SJSA1 (cell line): ENCODE results near the gene MAPK9. TPM values are rescaled to one million over a fixed set of nuclear protein-coding genes. Genes with fewer than 3 reads are reported as not detected.

Source experiments
- DNase-seq, 2 experiments: peaks; one replicate each; pipeline ENCODE4 v3.0.0-alpha.2; 2015 to 2020; ENCODE audit warnings: low spot score in 2 of 2, low read depth in 1 of 2
- H3K27ac ChIP-seq: fragments of 250-450 bp; sonication (Bioruptor Pico); 2 replicates; pipeline ENCODE4 v1.5.1; 2020; ENCODE audit warnings: mild to moderate bottlenecking, moderate library complexity
- H3K27me3 ChIP-seq: fragments of 250-450 bp; sonication (Bioruptor Pico); replicated peaks from 2 replicates; pipeline ENCODE4 v1.5.1; 2020; ENCODE audit warnings: mild to moderate bottlenecking, moderate library complexity
- H3K36me3 ChIP-seq: fragments of 250-450 bp; sonication (Bioruptor Pico); 2 replicates; pipeline ENCODE4 v1.5.1; 2020; ENCODE audit warnings: mild to moderate bottlenecking
- H3K4me1 ChIP-seq: fragments of 250-450 bp; sonication (Bioruptor Pico); replicated peaks from 2 replicates; pipeline ENCODE4 v1.6.1; 2021; ENCODE audit warnings: mild to moderate bottlenecking
- H3K4me3 ChIP-seq: fragments of 250-450 bp; sonication (Bioruptor Pico); 2 replicates; pipeline ENCODE4 v1.5.1; 2020; ENCODE audit warnings: mild to moderate bottlenecking
- H3K9me3 ChIP-seq: fragments of 250-450 bp; sonication (Bioruptor Pico); replicated peaks from 2 replicates; pipeline ENCODE4 v1.5.1; 2020; ENCODE audit warnings: mild to moderate bottlenecking
- total RNA-seq: library from RNA; depleted of rRNA; stranded (reverse); fragments of >200 nt; shearing (Covaris generic); gene quantifications from 2 replicates; pipeline ENCODE4 v1.2.3, GENCODE V29; 2014

MAPK9 gene
- total RNA-seq, 1 experiment from 2014 or later: 82.1 TPM

DNA sequence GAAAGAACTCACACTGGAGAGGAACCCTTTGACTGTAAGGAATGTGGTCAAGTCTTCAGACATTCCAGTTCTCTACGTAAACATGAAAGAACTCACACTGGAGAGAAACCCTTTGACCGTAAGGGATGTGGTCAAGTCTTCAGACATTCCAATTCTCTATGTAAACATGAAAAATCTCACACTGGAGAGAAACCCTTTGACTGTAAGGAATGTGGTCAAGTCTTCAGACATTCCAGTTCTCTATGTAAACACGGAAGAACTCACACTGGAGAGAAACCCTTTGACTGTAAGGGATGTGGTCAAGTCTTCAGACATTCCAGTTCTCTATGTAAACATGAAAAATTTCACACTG, 32.6 kb downstream of the MAPK9 start:
- H3K36me3 ChIP-seq: peaks cover 83% of the 10 kb centered on the region
- peaks cover 60% of the 10 kb centered on the region for H3K9me3 ChIP-seq
- no peak overlapping the region for H3K27ac ChIP-seq
- H3K4me1 ChIP-seq: no peaks in the 10 kb centered on the region
- DNase-seq: peak in 1 of 2 experiments; percentile 25
- no peaks in the 10 kb centered on the region for H3K27me3 ChIP-seq
- no peak overlapping the region for H3K4me3 ChIP-seq

- no peaks in the 10 kb centered on the region for H3K27me3 ChIP-seq
- no peak overlapping the region for H3K27ac ChIP-seq
- peaks cover 78% of the 10 kb centered on the region for H3K36me3 ChIP-seq
- H3K9me3 ChIP-seq: peaks cover 58% of the 10 kb centered on the region
- H3K4me3 ChIP-seq: no peak overlapping the region
- no peak for DNase-seq
- H3K4me1 ChIP-seq: no peaks in the 10 kb centered on the region
Measured at GRCh38 chr5:180253036-180253824, 38.7 kb downstream of the MAPK9 start.

DNA sequence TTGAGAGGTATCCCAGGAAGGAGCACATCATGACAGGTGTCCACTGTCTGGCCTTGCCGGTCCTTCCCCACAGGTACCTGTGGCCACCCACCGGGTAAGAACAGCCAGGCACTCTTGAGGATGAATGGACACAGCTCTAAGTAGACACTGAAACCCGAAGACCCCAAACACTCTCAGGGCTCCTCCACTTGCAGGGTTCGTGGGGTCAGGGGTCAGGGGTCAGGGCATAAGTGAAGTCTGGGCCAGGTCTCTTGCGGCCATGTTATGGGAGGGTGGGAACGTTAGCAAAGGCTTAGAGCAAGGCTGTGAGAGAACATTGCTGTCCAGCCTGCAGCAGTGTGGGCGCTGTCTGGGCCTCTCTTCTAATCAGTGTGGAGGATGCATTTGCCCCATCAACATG, 40.0 kb downstream of the MAPK9 start:
- Histone ChIP-seq H3K9me3 (peaks cover 51% of the 10 kb centered on the region), H3K4me3 (no peak overlapping the region), H3K36me3 (peaks cover 78% of the 10 kb centered on the region), H3K27me3 (no peaks in the 10 kb centered on the region), H3K27ac (no peak overlapping the region), H3K4me1 (no peaks in the 10 kb centered on the region)
- DNase-seq: no peak

DNA sequence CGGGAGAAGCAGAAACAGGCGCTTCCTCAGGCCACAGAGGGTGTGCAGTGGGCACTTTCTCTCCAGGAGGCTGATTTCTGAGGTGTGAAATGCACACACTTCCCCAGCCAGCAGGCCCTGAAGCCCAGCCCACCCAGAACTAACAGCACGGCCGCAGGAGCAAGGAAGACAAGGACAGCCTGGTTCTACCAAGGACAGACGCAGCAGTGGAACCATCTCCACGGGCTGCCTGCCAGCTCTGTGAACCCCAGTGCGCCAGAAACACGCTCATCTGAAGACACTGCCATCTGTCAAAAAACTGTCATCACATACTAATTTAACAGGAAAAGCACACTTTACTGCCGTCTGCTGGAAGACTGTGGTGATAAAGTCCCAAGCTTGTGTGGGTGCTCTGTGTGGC, 40.7 kb downstream of the MAPK9 start:
- Histone ChIP-seq H3K9me3 (peaks cover 48% of the 10 kb centered on the region), H3K4me1 (no peaks in the 10 kb centered on the region), H3K27ac (no peak overlapping the region), H3K27me3 (no peaks in the 10 kb centered on the region), H3K4me3 (no peak overlapping the region), H3K36me3 (peaks cover 77% of the 10 kb centered on the region)
- no peak for DNase-seq

DNA sequence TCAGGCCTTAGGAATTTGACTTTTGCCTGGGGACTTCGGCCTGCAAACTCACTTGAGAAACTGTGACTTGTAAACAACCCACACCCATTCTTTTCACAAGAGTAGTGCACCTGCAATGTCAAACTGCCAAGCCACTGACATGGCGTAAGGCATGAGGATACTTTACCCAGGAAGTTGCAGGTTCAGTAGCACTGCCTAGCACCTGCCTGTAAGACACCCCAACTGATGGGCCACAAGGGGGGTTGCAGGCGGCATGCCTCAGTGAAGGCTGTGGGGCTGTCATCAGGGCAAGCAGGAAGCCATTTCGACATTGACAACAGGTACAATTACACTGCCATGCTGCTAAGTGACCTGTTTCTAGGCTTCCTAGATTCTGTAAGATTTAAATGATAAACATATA, 41.6 kb downstream of the MAPK9 start:
- H3K27me3 ChIP-seq: no peaks in the 10 kb centered on the region
- no peak for DNase-seq
- no peak overlapping the region for H3K27ac ChIP-seq
- H3K9me3 ChIP-seq: peaks cover 46% of the 10 kb centered on the region
- peaks cover 80% of the 10 kb centered on the region for H3K36me3 ChIP-seq
- no peaks in the 10 kb centered on the region for H3K4me1 ChIP-seq
- H3K4me3 ChIP-seq: no peak overlapping the region

DNA sequence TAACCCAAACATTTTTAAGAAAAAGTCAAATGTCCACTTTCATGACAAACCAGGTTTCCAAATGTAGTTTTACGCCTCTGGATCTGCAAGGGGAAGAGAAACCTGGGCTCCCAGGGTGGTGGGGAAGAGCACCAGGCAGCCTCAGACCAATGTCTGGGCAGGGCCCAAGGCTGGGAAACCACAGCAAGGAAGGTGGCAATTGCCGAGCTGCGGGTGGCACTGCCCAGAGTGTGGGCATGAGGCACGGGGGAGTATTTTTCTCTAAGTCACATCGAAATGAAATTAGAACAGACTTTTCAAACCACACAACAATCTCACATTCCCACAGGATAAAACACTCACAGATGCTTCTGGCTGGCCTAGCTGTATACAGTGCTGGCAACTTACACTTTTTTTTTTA, 50.3 kb downstream of the MAPK9 start:
- H3K27me3 ChIP-seq: no peaks in the 10 kb centered on the region
- no peak overlapping the region for H3K4me3 ChIP-seq
- DNase-seq: no peak
- H3K9me3 ChIP-seq: no peaks in the 10 kb centered on the region; the same call in 1 of the 2 replicates
- no peaks in the 10 kb centered on the region for H3K4me1 ChIP-seq
- H3K36me3 ChIP-seq: peaks cover 69% of the 10 kb centered on the region
- no peak overlapping the region for H3K27ac ChIP-seq

GRCh38 chr5:180238631-180239030, 53.3 kb downstream of the MAPK9 start:
- Histone ChIP-seq H3K27me3 (no peaks in the 10 kb centered on the region), H3K9me3 (no peaks in the 10 kb centered on the region; the same call in 1 of the 2 replicates), H3K4me3 (no peak overlapping the region), H3K4me1 (no peaks in the 10 kb centered on the region), H3K36me3 (peaks cover 78% of the 10 kb centered on the region), H3K27ac (no peak overlapping the region)
- no peak for DNase-seq

GRCh38 chr5:180235846-180236245, 56.0 kb downstream of the MAPK9 start:
- Histone ChIP-seq H3K9me3 (no peaks in the 10 kb centered on the region), H3K36me3 (peaks cover 55% of the 10 kb centered on the region), H3K27ac (no peak overlapping the region), H3K4me1 (no peaks in the 10 kb centered on the region), H3K4me3 (no peak overlapping the region), H3K27me3 (no peaks in the 10 kb centered on the region)
- DNase-seq: no peak

DNA sequence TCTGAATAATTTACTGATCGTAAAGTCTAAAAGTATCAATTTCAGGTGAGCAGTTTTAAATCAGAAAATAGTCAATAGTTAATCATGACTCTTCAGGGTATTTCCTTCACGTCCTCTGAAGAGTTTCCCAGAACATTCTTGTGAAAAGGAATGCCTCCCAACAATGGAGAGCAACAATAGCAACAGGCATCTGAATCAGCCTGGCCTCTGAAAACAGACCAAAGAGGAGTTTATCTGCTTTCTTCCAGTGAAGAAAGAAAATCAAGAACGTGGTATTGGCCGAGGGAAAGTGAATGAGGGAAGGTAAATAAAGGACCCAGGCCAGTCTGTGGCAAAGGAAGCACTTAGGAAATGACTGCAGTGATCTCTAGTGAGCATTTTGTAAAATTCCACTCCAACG, 56.8 kb downstream of the MAPK9 start:
- Histone ChIP-seq H3K9me3 (no peaks in the 10 kb centered on the region), H3K4me3 (no peak overlapping the region), H3K27ac (no peak overlapping the region), H3K27me3 (no peaks in the 10 kb centered on the region), H3K4me1 (no peaks in the 10 kb centered on the region), H3K36me3 (peaks cover 48% of the 10 kb centered on the region)
- DNase-seq: no peak

GRCh38 chr5:180234271-180234670, 57.6 kb downstream of the MAPK9 start:
- Histone ChIP-seq H3K27me3 (no peaks in the 10 kb centered on the region), H3K9me3 (no peaks in the 10 kb centered on the region), H3K36me3 (peaks cover 40% of the 10 kb centered on the region), H3K4me3 (no peak overlapping the region), H3K27ac (no peak overlapping the region), H3K4me1 (no peaks in the 10 kb centered on the region)
- no peak for DNase-seq

- Histone ChIP-seq H3K27ac (no peak overlapping the region), H3K9me3 (no peaks in the 10 kb centered on the region), H3K4me1 (no peaks in the 10 kb centered on the region), H3K4me3 (no peak overlapping the region), H3K36me3 (peaks cover 34% of the 10 kb centered on the region), H3K27me3 (no peaks in the 10 kb centered on the region)
- no peak for DNase-seq
Measured at GRCh38 chr5:180233729-180234128, 58.2 kb downstream of the MAPK9 start.

DNA sequence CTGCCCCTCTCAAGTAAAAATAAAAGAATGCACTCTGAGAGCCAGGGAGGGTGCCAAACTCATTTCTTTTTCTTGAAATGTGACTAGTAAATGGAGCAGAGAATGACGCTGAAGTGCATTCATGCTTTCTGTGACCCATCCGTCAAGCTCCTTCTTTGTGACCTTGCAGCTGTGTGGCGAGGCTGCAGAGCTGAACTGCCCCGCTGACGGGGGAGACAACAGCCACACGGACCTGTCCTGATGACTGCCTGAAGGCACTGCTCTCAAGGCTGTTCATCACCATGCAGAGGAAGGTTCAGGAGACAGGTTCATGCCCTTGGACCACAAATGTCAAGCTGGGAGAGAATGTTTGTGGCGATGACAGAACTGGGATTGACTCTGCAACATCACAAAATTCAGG, 61.9 kb downstream of the MAPK9 start:
- no peaks in the 10 kb centered on the region for H3K27me3 ChIP-seq
- no peak overlapping the region for H3K4me3 ChIP-seq
- H3K36me3 ChIP-seq: peaks cover 12% of the 10 kb centered on the region
- H3K27ac ChIP-seq: no peak overlapping the region
- H3K9me3 ChIP-seq: no peaks in the 10 kb centered on the region
- no peaks in the 10 kb centered on the region for H3K4me1 ChIP-seq
- no peak for DNase-seq

DNA sequence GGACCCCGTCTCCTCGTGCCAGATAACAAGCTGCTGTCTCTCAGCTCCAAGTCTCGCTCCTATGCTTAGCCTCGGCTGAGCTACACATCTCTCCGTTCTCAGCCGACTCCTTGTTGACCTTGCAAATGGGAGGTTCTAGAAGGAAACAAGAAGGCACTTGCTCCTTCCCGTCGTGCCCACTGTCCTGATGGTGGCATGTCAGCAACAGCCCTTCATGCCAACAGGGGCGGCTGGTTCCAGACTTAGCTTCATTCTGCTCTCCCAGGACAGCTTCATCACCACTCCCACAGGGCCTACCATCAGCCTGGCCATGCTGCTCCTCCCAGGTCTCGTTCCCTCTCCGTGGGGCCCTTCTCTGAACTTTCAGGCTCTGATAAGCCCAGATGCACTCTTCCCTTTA, 69.8 kb downstream of the MAPK9 start:
- no peaks in the 10 kb centered on the region for H3K4me1 ChIP-seq
- H3K4me3 ChIP-seq: no peak overlapping the region
- peaks cover 17% of the 10 kb centered on the region for H3K9me3 ChIP-seq
- no peak for DNase-seq
- H3K27me3 ChIP-seq: no peaks in the 10 kb centered on the region; the same call in 1 of the 2 replicates
- H3K36me3 ChIP-seq: no peaks in the 10 kb centered on the region
- H3K27ac ChIP-seq: no peak overlapping the region

DNA sequence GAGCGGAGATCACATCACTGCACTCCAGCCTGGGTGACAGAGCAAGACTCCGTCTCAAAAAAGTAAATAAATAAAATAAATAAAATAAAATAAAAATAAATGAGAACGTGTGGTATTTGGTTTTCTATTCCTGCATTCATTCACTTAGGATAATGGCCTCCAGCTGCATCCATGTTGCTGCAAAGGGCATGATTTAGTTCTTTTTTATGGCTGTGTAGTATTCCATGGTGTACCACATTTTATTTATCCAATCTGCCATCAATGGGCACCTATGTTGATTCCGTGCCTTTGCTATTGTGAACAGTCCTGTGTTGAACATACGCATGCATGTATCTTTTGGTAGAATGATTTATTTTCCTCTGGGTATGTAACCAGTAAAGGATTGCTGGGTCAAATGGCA, 74.1 kb downstream of the MAPK9 start:
- no peak overlapping the region for H3K27ac ChIP-seq
- DNase-seq: no peak

More for the DNA sequence above, 74.1 kb downstream of the MAPK9 start:
- no peaks in the 10 kb centered on the region; the same call in 1 of the 2 replicates for H3K27me3 ChIP-seq
- peaks cover 17% of the 10 kb centered on the region for H3K9me3 ChIP-seq
- H3K4me1 ChIP-seq: no peaks in the 10 kb centered on the region
- no peaks in the 10 kb centered on the region for H3K36me3 ChIP-seq
- H3K4me3 ChIP-seq: no peak overlapping the region
